ENCODE measurements around the gene SF3B5. TPM values are rescaled to one million over a fixed set of nuclear protein-coding genes. Genes with fewer than 3 reads are reported as not detected.

Gene SF3B5
- total RNA-seq, 1 experiment from 2014 or later, result 139 TPM

Other genes with a start within 250 kb of the SF3B5 start
- not detected in 2 replicates for gene ZC2HC1B, start 231.1 kb downstream of the SF3B5 start, total RNA-seq (2014; rRNA removed)
- gene PLAGL1, start 87.3 kb downstream of the SF3B5 start, total RNA-seq (2014; rRNA removed), result 10.9 and 14.4 TPM in 2 replicates
- 1.2 and 1.5 TPM in 2 replicates for gene STX11, start 54.9 kb upstream of the SF3B5 start, total RNA-seq (2014; rRNA removed)
- gene UTRN, start 189.8 kb upstream of the SF3B5 start, total RNA-seq (2014; rRNA removed), result 49.0 and 58.3 TPM in 2 replicates

Measured in PC-3 (cell line).